HepG2 (cell line): ENCODE data around the gene SECTM1. TPM values are rescaled to one million over a fixed set of nuclear protein-coding genes. Genes with fewer than 3 reads are reported as not detected.

Experiments used
- ATAC-seq: fragments of 200-7000 bp; cut with Tn5 transposase; 3 replicates; pipeline ENCODE4 v1.9.1; 2020; ENCODE audit warnings: mild to moderate bottlenecking, moderate library complexity
- BruUV-seq: library from RNA; stranded (reverse); fragments of 400-500 nt; replicated peaks from 2 replicates; lab custom pipeline; 2021; lab: Mats Ljungman, UMichigan
- CTCF ChIA-PET: fragments of 300-600 bp; formaldehyde crosslinking; extraction: SDS; loops from one replicate; lab custom pipeline; 2021; ENCODE audit warnings: low total read pairs, inconsistent platforms, low intra/inter-chr PET ratio; lab: Yijun Ruan, JAX
- POLR2A ChIA-PET: fragments of 350-600 bp; sonication (Branson Sonifier 250); formaldehyde crosslinking; loops from one replicate; lab custom pipeline; 2020; ENCODE audit warnings: antibody characterized with exemption, inconsistent platforms; lab: Yijun Ruan, JAX
- DNase-seq: peaks from one replicate; pipeline ENCODE4 v3.0.0-alpha.2; 2015; ENCODE audit warnings: low spot score
- FAIRE-seq: peaks from 3 replicates; lab custom pipeline; 2011; peaks lifted over from hg19 to GRCh38; lab: Jason Lieb, UNC
- H2AFZ ChIP-seq: one replicate; pipeline ENCODE4 v1.6.1; 2011; ENCODE audit warnings: low read length, inconsistent platforms
- H3K27ac ChIP-seq: fragments of 300-600 bp; 3 replicates; pipeline ENCODE4 v1.8.0; 2011; ENCODE audit warnings: mixed run types, mild to moderate bottlenecking, mixed read lengths, low read length, inconsistent platforms; ENCODE audit not compliant: insufficient read depth; ENCODE audit errors: extremely low read length
- H3K27me3 ChIP-seq, 2 experiments: fragments of 200-600 bp in 1 of 2; 2 replicates in 1 of 2; 3 replicates in 1 of 2; pipeline versions ENCODE4 v1.6.0 to v1.8.0; 2011; ENCODE audit warnings: low read length in 2 of 2, mild to moderate bottlenecking in 2 of 2, moderate library complexity in 2 of 2, inconsistent platforms in 1 of 2; ENCODE audit not compliant: insufficient read depth in 2 of 2, control insufficient read depth in 1 of 2
- H3K36me3 ChIP-seq, 2 experiments: fragments of 200-600 bp in 1 of 2; replicated peaks in 1 of 2; 2 replicates in 1 of 2; 3 replicates in 1 of 2; pipeline versions ENCODE4 v1.5.1 to v1.8.0; 2011; ENCODE audit warnings: low read length in 2 of 2, inconsistent platforms in 1 of 2; ENCODE audit not compliant: insufficient read depth in 2 of 2, control insufficient read depth in 1 of 2
- H3K4me1 ChIP-seq: 2 replicates; pipeline ENCODE4 v1.5.1; 2012; ENCODE audit warnings: low read length, inconsistent platforms; ENCODE audit not compliant: insufficient read depth
- H3K4me2 ChIP-seq: 2 replicates; pipeline ENCODE4 v1.6.0; 2011; ENCODE audit warnings: low read depth, low read length, inconsistent platforms
- H3K4me3 ChIP-seq, 3 experiments: fragments of 200-600 bp in 1 of 3; sonication (generic), shearing (Covaris generic) in 1 of 3; replicated peaks in 1 of 3; 2 replicates each; pipeline ENCODE4 v1.5.1; 2011 to 2016; ENCODE audit warnings: low read length in 3 of 3, inconsistent platforms in 2 of 3, low read depth in 2 of 3, mild to moderate bottlenecking in 2 of 3, control low read depth in 1 of 3, mixed read lengths in 1 of 3; ENCODE audit not compliant: insufficient read depth in 1 of 3
- H3K79me2 ChIP-seq: one replicate; pipeline ENCODE4 v1.6.1; 2011; ENCODE audit warnings: low read length, inconsistent platforms; ENCODE audit not compliant: insufficient read depth
- H3K9ac ChIP-seq: 2 replicates; pipeline ENCODE4 v1.6.0; 2011; ENCODE audit warnings: mild to moderate bottlenecking, low read depth, low read length, inconsistent platforms; ENCODE audit not compliant: insufficient read depth
- H3K9me3 ChIP-seq: 2 replicates; pipeline ENCODE4 v1.5.1; 2012; ENCODE audit warnings: mild to moderate bottlenecking, low read length
- H4K20me1 ChIP-seq: 2 replicates; pipeline ENCODE4 v1.6.0; 2011; ENCODE audit warnings: inconsistent platforms, mild to moderate bottlenecking, low read length, moderate library complexity; ENCODE audit not compliant: insufficient read depth
- ISX ChIP-seq: sonication (generic); formaldehyde crosslinking; conservative IDR thresholded peaks from 2 replicates; pipeline ENCODE4 v1.5.0; 2020; ENCODE audit warnings: missing genetic modification reagents
- NFAT5 ChIP-seq: sonication (generic); formaldehyde crosslinking; IDR thresholded peaks from 2 replicates; pipeline ENCODE4 v1.4.0; 2020; ENCODE audit warnings: missing genetic modification reagents
- NFE2L1 ChIP-seq: sonication (generic); formaldehyde crosslinking; IDR thresholded peaks from 2 replicates; pipeline ENCODE4 v1.4.0; 2020; ENCODE audit warnings: missing genetic modification reagents, mild to moderate bottlenecking, borderline replicate concordance
- PRDM15 ChIP-seq: sonication (generic); formaldehyde crosslinking; IDR thresholded peaks from 2 replicates; pipeline ENCODE4 v1.4.0; 2020; ENCODE audit warnings: missing genetic modification reagents
- TOPORS ChIP-seq: sonication (generic); formaldehyde crosslinking; IDR thresholded peaks from 2 replicates; pipeline ENCODE4 v1.8.0; 2023; ENCODE audit warnings: mild to moderate bottlenecking, missing genetic modification reagents
- ZC3H13 ChIP-seq: sonication (generic); formaldehyde crosslinking; IDR thresholded peaks from 2 replicates; pipeline ENCODE4 v1.8.1; 2023; ENCODE audit warnings: mild to moderate bottlenecking, missing genetic modification reagents, moderate library complexity
- ZFP41 ChIP-seq: sonication (generic); formaldehyde crosslinking; IDR thresholded peaks from 2 replicates; pipeline ENCODE4 v1.4.0; 2020; ENCODE audit warnings: mild to moderate bottlenecking, missing genetic modification reagents, borderline replicate concordance
- ZNF12 ChIP-seq: sonication (generic); formaldehyde crosslinking; IDR thresholded peaks from 2 replicates; pipeline ENCODE4 v1.5.0; 2020; ENCODE audit warnings: missing genetic modification reagents
- ZSCAN21 ChIP-seq: sonication (generic); formaldehyde crosslinking; IDR thresholded peaks from 2 replicates; pipeline ENCODE4 v1.8.0; 2022; ENCODE audit warnings: mild to moderate bottlenecking, missing genetic modification reagents, moderate library complexity, borderline replicate concordance
- WGBS: methylation state at CpG from one replicate; pipeline ENCODE4 v1.1.6; 2017; ENCODE audit warnings: low lambda C conversion rate; 5-methylcytosine and 5-hydroxymethylcytosine counted together
- in situ Hi-C: cut with HindIII; loops from 2 replicates; pipeline ENCODE4 v1.10.0; 2017; ENCODE audit warnings: low pct_unique_long_range_greater_than_20kb; ENCODE audit not compliant: extremely low pct_ligation_motif_present
- intact Hi-C: fragments of 100-400 bp; cut with micrococcal nuclease; formaldehyde crosslinking; loops from one replicate; pipeline ENCODE4 v1.10.0; 2022; ENCODE audit not compliant: unreplicated experiment
- polyA plus RNA-seq, 8 experiments: library from polyadenylated mRNA; depleted of rRNA in 3 of 8; stranded (reverse) in 7 of 8; unstranded in 1 of 8; fragments of >200 nt; fragmentation: Illumina TruSeq in 4 of 8; extraction: Trizol in 4 of 8; gene quantifications; 2 replicates each; pipeline versions ENCODE4 v1.2.1 to v1.2.3, GENCODE V29; 2011 to 2016; ENCODE audit warnings: low read depth in 4 of 8, missing spikeins in 1 of 8, mixed read lengths in 1 of 8; ENCODE audit not compliant: insufficient read depth in 1 of 8
- total RNA-seq, 5 experiments: library from RNA; depleted of rRNA; stranded (reverse); fragments of >200 nt; fragmentation: Illumina TruSeq; extraction: Trizol; gene quantifications; 2 replicates each; pipeline ENCODE4 v1.2.3, GENCODE V29; 2016; ENCODE audit warnings: low read depth in 1 of 5
- TF ChIP-seq, protein P1 (sequence below): sonication (generic); formaldehyde crosslinking; IDR thresholded peaks from 2 replicates; pipeline ENCODE4 v1.4.0; 2020; ENCODE audit warnings: missing genetic modification reagents

SECTM1 gene
- total and polyA plus RNA-seq, 2 of the 13 experiments (the other 11 are each of a cell fraction or from before 2014, with no cell fraction given): 3.5 to 5.3 TPM

GRCh38 chr17:82316651-82317393 is 16.7 kb downstream of the SECTM1 start:
- DNase-seq (no peak), FAIRE-seq (no peak), ATAC-seq (peak; percentile 34)
- Histone ChIP-seq H4K20me1 (no peaks in the 10 kb centered on the region), H3K27ac (peak overlapping the region; percentile 54), H3K27me3 (no peaks in the 10 kb centered on the region; a peak in 1 of 5 replicates), H3K4me1 (peaks cover 63% of the 10 kb centered on the region), H2AFZ (no peak overlapping the region), H3K9me3 (no peaks in the 10 kb centered on the region), H3K79me2 (peaks cover 3% of the 10 kb centered on the region), H3K9ac (peak overlapping the region; percentile 64), H3K4me2 (peak overlapping the region; percentile 88), H3K4me3 (peak overlapping the region; percentile 63 to 72 (median 69)), H3K36me3 (no peaks in the 10 kb centered on the region)
- intact Hi-C loops: loop anchor here (1.0 kb wide), 2 partner anchors 50 to 75 kb away; no protein-coding TSS in a partner anchor
- 43% methylated on average over 9 of the region's 29 CpGs for WGBS
- TSS peak; percentile 54 for BruUV-seq
- ChIA-PET CTCF (interaction anchor here (1.0 kb wide), 1 partner anchor 16 kb away, joined by 3 read pairs; no protein-coding TSS in a partner anchor), POLR2A (interaction anchor here (0.8 to 2.6 kb wide), 19 partner anchors 8 to 260 kb away, joined by 3 to 152 read pairs (median 8); partner anchors contain the start of genes CSNK1D and SLC16A3)
- in situ Hi-C loops: no loop called here
- TF ChIP-seq TOPORS (CRISPR knock-in tag) (no peak; the same call in 1 of the 2 replicates), NFAT5 (CRISPR knock-in tag) (no peak), ZNF12 (CRISPR knock-in tag) (no peak), NFE2L1 (peak; percentile 68; the same call in 1 of the 2 replicates), PRDM15 (no peak), ZFP41 (CRISPR knock-in tag) (0 out of 2 replicates have a peak, but pooled peaks have one; percentile 25), ZSCAN21 (no peak), ZC3H13 (CRISPR knock-in tag) (0 out of 2 replicates have a peak, but pooled peaks have one; percentile 70), ISX (CRISPR knock-in tag) (no peak)
- TF ChIP-seq, protein P1, sequence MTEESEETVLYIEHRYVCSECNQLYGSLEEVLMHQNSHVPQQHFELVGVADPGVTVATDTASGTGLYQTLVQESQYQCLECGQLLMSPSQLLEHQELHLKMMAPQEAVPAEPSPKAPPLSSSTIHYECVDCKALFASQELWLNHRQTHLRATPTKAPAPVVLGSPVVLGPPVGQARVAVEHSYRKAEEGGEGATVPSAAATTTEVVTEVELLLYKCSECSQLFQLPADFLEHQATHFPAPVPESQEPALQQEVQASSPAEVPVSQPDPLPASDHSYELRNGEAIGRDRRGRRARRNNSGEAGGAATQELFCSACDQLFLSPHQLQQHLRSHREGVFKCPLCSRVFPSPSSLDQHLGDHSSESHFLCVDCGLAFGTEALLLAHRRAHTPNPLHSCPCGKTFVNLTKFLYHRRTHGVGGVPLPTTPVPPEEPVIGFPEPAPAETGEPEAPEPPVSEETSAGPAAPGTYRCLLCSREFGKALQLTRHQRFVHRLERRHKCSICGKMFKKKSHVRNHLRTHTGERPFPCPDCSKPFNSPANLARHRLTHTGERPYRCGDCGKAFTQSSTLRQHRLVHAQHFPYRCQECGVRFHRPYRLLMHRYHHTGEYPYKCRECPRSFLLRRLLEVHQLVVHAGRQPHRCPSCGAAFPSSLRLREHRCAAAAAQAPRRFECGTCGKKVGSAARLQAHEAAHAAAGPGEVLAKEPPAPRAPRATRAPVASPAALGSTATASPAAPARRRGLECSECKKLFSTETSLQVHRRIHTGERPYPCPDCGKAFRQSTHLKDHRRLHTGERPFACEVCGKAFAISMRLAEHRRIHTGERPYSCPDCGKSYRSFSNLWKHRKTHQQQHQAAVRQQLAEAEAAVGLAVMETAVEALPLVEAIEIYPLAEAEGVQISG: 0 out of 2 replicates have a peak, but pooled peaks have one; percentile 29
